ENCODE measurements around the gene IRF5. TPM values are rescaled to one million over a fixed set of nuclear protein-coding genes. Genes with fewer than 3 reads are reported as not detected.
A peak's percentile ranks its signal among the peaks of the same experiment; 100 is the strongest.

The IRF5 gene
- total RNA-seq, 2 donors from 2014 or later, result 0.31 to 0.53 TPM

GRCh38 chr7:128888756-128889095, 49.0 kb upstream of the IRF5 start:
- H3K4me3 Mint-ChIP-seq, result no peak overlapping the region
- peaks cover 2% of the 10 kb centered on the region for H3K36me3 Mint-ChIP-seq (ENCODE audit: low read depth)
- H3K27ac Mint-ChIP-seq, result no peak overlapping the region
- TF ChIP-seq CTCF (conservative IDR thresholded peaks at IDR 0.05), result no peak
- H3K4me1 Mint-ChIP-seq, result peaks cover 4% of the 10 kb centered on the region
- H3K9me3 Mint-ChIP-seq, result no peaks in the 10 kb centered on the region
- Histone ChIP-seq H3K36me3 (ENCODE audit: control insufficient read depth, insufficient read depth, low read length) (no peaks in the 10 kb centered on the region), H3K9ac (ENCODE audit: extremely low read depth, low read length, poor library complexity, severe bottlenecking) (no peak overlapping the region), H3K4me1 (ENCODE audit: control insufficient read depth, insufficient read depth, low read length) (no peaks in the 10 kb centered on the region), H3K27ac (ENCODE audit: low read depth, low read length) (no peak overlapping the region), H3K4me3 (ENCODE audit: low read length) (no peak overlapping the region), H3K27me3 (ENCODE audit: control insufficient read depth, insufficient read depth, low read length, poor library complexity, severe bottlenecking) (no peaks in the 10 kb centered on the region), H3K9me3 (ENCODE audit: control insufficient read depth, low read length) (no peaks in the 10 kb centered on the region)
- peaks cover 9% of the 10 kb centered on the region for H3K27me3 Mint-ChIP-seq (ENCODE audit: insufficient read depth)
- DNase-seq, result no peak
- 84 to 89% methylated on average over 6 to 11 of the region's 11 CpGs for WGBS, 2 experiments (ENCODE audit: insufficient coverage in 1 of 2, insufficient read length in 1 of 2)

- no peak for DNase-seq
- H3K27ac ChIP-seq (ENCODE audit: low read depth, low read length), result no peak overlapping the region
- no peaks in the 10 kb centered on the region for H3K36me3 ChIP-seq (ENCODE audit: control insufficient read depth, insufficient read depth, low read length)
- H3K9me3 Mint-ChIP-seq, result no peaks in the 10 kb centered on the region
- no peak overlapping the region for H3K27ac Mint-ChIP-seq
- H3K4me1 ChIP-seq (ENCODE audit: control insufficient read depth, insufficient read depth, low read length), result no peaks in the 10 kb centered on the region
- peaks cover 3% of the 10 kb centered on the region for H3K4me1 Mint-ChIP-seq
- no peak overlapping the region for H3K4me3 ChIP-seq (ENCODE audit: low read length)
- H3K27me3 Mint-ChIP-seq (ENCODE audit: insufficient read depth), result peaks cover 9% of the 10 kb centered on the region
- 79 to 81% methylated on average over 5 to 8 of the region's 8 CpGs for WGBS, 2 experiments (ENCODE audit: insufficient coverage in 1 of 2, insufficient read length in 1 of 2)
- H3K36me3 Mint-ChIP-seq (ENCODE audit: low read depth), result peaks cover 2% of the 10 kb centered on the region
- TF ChIP-seq CTCF (conservative IDR thresholded peaks at IDR 0.05), result no peak
- no peak overlapping the region for H3K4me3 Mint-ChIP-seq
- H3K9me3 ChIP-seq (ENCODE audit: control insufficient read depth, low read length), result no peaks in the 10 kb centered on the region
- no peak overlapping the region for H3K9ac ChIP-seq (ENCODE audit: extremely low read depth, low read length, poor library complexity, severe bottlenecking)
- no peaks in the 10 kb centered on the region for H3K27me3 ChIP-seq (ENCODE audit: control insufficient read depth, insufficient read depth, low read length, poor library complexity, severe bottlenecking)
Measured at GRCh38 chr7:128889121-128889520, 48.6 kb upstream of the IRF5 start.

- H3K9ac ChIP-seq (ENCODE audit: extremely low read depth, low read length, poor library complexity, severe bottlenecking), result no peak overlapping the region
- no peaks in the 10 kb centered on the region for H3K36me3 ChIP-seq (ENCODE audit: control insufficient read depth, insufficient read depth, low read length)
- peak; percentile 82 for DNase-seq
- WGBS, 2 experiments (ENCODE audit: insufficient coverage in 1 of 2, insufficient read length in 1 of 2), result 79 to 85% methylated on average over 28 to 64 of the region's 67 CpGs
- Mint-ChIP-seq H3K27ac (no peak overlapping the region), H3K9me3 (no peaks in the 10 kb centered on the region), H3K27me3 (ENCODE audit: insufficient read depth) (peaks cover 9% of the 10 kb centered on the region), H3K4me3 (peak overlapping the region; percentile 10), H3K36me3 (ENCODE audit: low read depth) (peaks cover 2% of the 10 kb centered on the region), H3K4me1 (no peaks in the 10 kb centered on the region)
- H3K4me1 ChIP-seq (ENCODE audit: control insufficient read depth, insufficient read depth, low read length), result no peaks in the 10 kb centered on the region
- TF ChIP-seq CTCF (conservative IDR thresholded peaks at IDR 0.05), result peak; percentile 40
- no peak overlapping the region for H3K27ac ChIP-seq (ENCODE audit: low read depth, low read length)
- H3K9me3 ChIP-seq (ENCODE audit: control insufficient read depth, low read length), result no peaks in the 10 kb centered on the region
- H3K27me3 ChIP-seq (ENCODE audit: control insufficient read depth, insufficient read depth, low read length, poor library complexity, severe bottlenecking), result no peaks in the 10 kb centered on the region
- H3K4me3 ChIP-seq (ENCODE audit: low read length), result no peak overlapping the region
Measured at GRCh38 chr7:128890306-128891109, 47.2 kb upstream of the IRF5 start.

All from endodermal cell (in vitro differentiated cells).